Cardiac fibroblast (primary cell): ENCODE measurements around the gene MLLT3.

Experiments used
- DNase-seq, 2 donors: peaks; one replicate each; pipeline versions ENCODE4 v3.0.0 to v3.0.0-alpha.2; 2010; ENCODE audit warnings: low read depth in 2 of 2
- H3K4me3 ChIP-seq, 2 donors: replicated peaks in 1 of 2; 1 replicate in 1 of 2; 2 replicates in 1 of 2; pipeline ENCODE4 v1.5.1; 2011; ENCODE audit warnings: low read depth in 2 of 2, low read length in 2 of 2, mild to moderate bottlenecking in 2 of 2, moderate library complexity in 1 of 2
- CTCF ChIP-seq: IDR thresholded peaks from one replicate; pipeline ENCODE4 v1.5.1; 2011; ENCODE audit warnings: low read depth, mild to moderate bottlenecking, low read length, inconsistent platforms

Gene MLLT3

GRCh38 chr9:20363233-20363632 lies 259.1 kb downstream of the MLLT3 start:
- no peak overlapping the region for H3K4me3 ChIP-seq
- no peak for TF ChIP-seq CTCF
- no peak for DNase-seq

- DNase-seq = no peak
- no peak for TF ChIP-seq CTCF
- H3K4me3 ChIP-seq = no peak overlapping the region
Measured at GRCh38 chr9:20361656-20362570, 260.4 kb downstream of the MLLT3 start.

- TF ChIP-seq CTCF = no peak
- H3K4me3 ChIP-seq = no peak overlapping the region
- DNase-seq = no peak
Measured at GRCh38 chr9:20361229-20361628, 261.1 kb downstream of the MLLT3 start.

- no peak overlapping the region for H3K4me3 ChIP-seq
- peak; percentile 33 to 83 for DNase-seq
- no peak for TF ChIP-seq CTCF
Measured at GRCh38 chr9:20358207-20358606, 264.1 kb downstream of the MLLT3 start.

- TF ChIP-seq CTCF = no peak
- no peak overlapping the region for H3K4me3 ChIP-seq
- peak in 1 of 2 donors; percentile 21 for DNase-seq
Measured at GRCh38 chr9:20357037-20357432, 265.3 kb downstream of the MLLT3 start.

GRCh38 chr9:20356403-20357036 lies 265.8 kb downstream of the MLLT3 start:
- H3K4me3 ChIP-seq = no peak overlapping the region
- peak; percentile 70 for TF ChIP-seq CTCF
- peak; percentile 91 to 92 for DNase-seq
